GM19324 (cell line): ENCODE measurements around the gene PRKRIP1.
"Not testable (repeated sequence)": the region's sequence is repeated elsewhere in the genome, so short reads cannot be mapped to it uniquely, and the experiment has no call there.

ENCODE experiments used
- ATAC-seq: cut with Tn5 transposase; IDR thresholded peaks from one replicate; pipeline ENCODE4 v1.9.1; 2021; ENCODE audit warnings: mild to moderate bottlenecking, moderate library complexity; ENCODE audit not compliant: unreplicated experiment, low FRiP score

The PRKRIP1 gene

GRCh38 chr7:102474116-102474515 lies 78.0 kb downstream of the PRKRIP1 start:
- not testable (repeated sequence) for ATAC-seq

- ATAC-seq = not testable (repeated sequence)
These were observed 78.7 kb downstream of the PRKRIP1 start for GRCh38 chr7:102474736-102475435.
